22Rv1 (cell line): ENCODE data around the gene PDCD1LG2.
"Not testable (repeated sequence)": the region's sequence is repeated elsewhere in the genome, so short reads cannot be mapped to it uniquely, and the experiment has no call there.

Experiments
- H3K27ac ChIP-seq: fragments of 450-650 bp; 2 replicates; pipeline ENCODE4 v1.5.1; 2017
- CTCF ChIP-seq: fragments of 450-650 bp; IDR thresholded peaks from 2 replicates; pipeline ENCODE4 v1.5.1; 2017; ENCODE audit warnings: mild to moderate bottlenecking
- ZFX ChIP-seq: fragments of 450-650 bp; IDR thresholded peaks from 2 replicates; pipeline ENCODE4 v1.6.1; 2017; ENCODE audit warnings: antibody characterized with exemption, borderline replicate concordance

The PDCD1LG2 gene

GRCh38 chr9:5486988-5487387 lies 23.3 kb upstream of the PDCD1LG2 start:
- no peak overlapping the region for H3K27ac ChIP-seq
- TF ChIP-seq CTCF (no peak), ZFX (no peak)

- no peak overlapping the region for H3K27ac ChIP-seq
- no peak for TF ChIP-seq ZFX
- TF ChIP-seq CTCF, result no peak
Measured at GRCh38 chr9:5488221-5489008, 21.9 kb upstream of the PDCD1LG2 start.

- no peak overlapping the region for H3K27ac ChIP-seq
- TF ChIP-seq ZFX (no peak), CTCF (no peak)
Measured at GRCh38 chr9:5489630-5490490, 20.5 kb upstream of the PDCD1LG2 start.

- H3K27ac ChIP-seq, result no peak overlapping the region
- TF ChIP-seq CTCF (no peak), ZFX (no peak)
Measured at GRCh38 chr9:5492965-5493678, 17.2 kb upstream of the PDCD1LG2 start.

- H3K27ac ChIP-seq, result no peak overlapping the region
- no peak for TF ChIP-seq CTCF
- no peak for TF ChIP-seq ZFX
Measured at GRCh38 chr9:5493679-5494511, 16.4 kb upstream of the PDCD1LG2 start.

- not testable (repeated sequence) for H3K27ac ChIP-seq
Measured at GRCh38 chr9:5494765-5495164, 15.6 kb upstream of the PDCD1LG2 start.

GRCh38 chr9:5499157-5499556 lies 11.2 kb upstream of the PDCD1LG2 start:
- TF ChIP-seq ZFX, result no peak
- no peak for TF ChIP-seq CTCF
- H3K27ac ChIP-seq, result no peak overlapping the region
